KOPT-K1 (cell line): ENCODE measurements around the gene SLC35A2.

Source experiments
- H3K27ac ChIP-seq: fragments of 200-600 bp; sonication (generic); 2 replicates; pipeline ENCODE4 v1.5.1; 2016; ENCODE audit warnings: antibody characterized with exemption, mild to moderate bottlenecking, low read depth, low read length; ENCODE audit not compliant: poor library complexity, severe bottlenecking
- H3K36me3 ChIP-seq: fragments of 200-600 bp; sonication (generic); 2 replicates; pipeline ENCODE4 v1.5.1; 2017; ENCODE audit warnings: antibody characterized with exemption, mild to moderate bottlenecking, low read length, moderate library complexity; ENCODE audit not compliant: insufficient read depth
- H3K9me3 ChIP-seq: fragments of 200-600 bp; sonication (generic); 2 replicates; pipeline ENCODE4 v1.5.1; 2017; ENCODE audit warnings: antibody characterized with exemption, low read length, mild to moderate bottlenecking; ENCODE audit not compliant: insufficient read depth, poor library complexity, severe bottlenecking

The SLC35A2 gene

DNA sequence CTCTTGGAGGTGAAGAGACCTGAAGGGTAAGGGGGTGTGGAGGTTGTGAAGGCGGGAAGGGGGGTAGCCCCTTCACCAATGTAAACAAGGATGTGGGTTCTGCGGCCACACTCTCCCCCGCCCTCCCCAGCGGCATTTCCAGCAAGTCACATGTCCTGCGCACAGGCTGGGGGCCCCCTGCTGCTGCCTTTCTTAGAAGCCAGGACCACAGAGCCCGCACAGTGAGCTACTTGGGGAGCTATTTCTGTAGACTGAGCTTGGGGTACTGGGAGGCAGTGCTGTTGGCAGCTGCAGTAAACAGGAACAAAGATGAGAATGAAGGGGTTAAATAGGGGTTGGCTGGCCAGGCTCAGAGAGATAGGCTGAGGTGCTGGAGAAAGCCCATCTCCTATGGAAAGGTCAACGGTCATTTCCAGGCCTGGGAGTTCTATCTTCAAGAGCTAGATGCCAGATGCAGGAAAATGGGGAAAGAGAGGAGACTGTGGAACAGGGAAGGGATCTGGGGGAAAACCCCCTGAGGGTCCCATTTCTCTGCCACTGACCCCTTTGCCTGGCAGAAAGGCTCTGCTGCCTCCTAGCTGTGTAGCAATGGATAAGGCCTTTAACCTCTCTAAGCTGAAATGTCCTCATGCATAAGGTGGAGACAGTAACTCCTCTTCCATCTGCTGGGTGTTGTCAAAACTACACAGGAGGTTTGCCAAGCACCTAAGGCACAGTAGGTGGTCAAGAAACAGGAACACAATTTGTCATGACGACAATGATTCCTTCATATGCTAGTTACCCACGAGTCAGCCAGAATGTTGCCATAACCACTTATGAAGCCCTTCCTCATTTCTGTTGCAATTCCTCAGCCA, 25.8 kb upstream of the SLC35A2 start:
- Histone ChIP-seq H3K27ac (peak overlapping the region; percentile 49), H3K9me3 (no peaks in the 10 kb centered on the region), H3K36me3 (peaks cover 35% of the 10 kb centered on the region)

DNA sequence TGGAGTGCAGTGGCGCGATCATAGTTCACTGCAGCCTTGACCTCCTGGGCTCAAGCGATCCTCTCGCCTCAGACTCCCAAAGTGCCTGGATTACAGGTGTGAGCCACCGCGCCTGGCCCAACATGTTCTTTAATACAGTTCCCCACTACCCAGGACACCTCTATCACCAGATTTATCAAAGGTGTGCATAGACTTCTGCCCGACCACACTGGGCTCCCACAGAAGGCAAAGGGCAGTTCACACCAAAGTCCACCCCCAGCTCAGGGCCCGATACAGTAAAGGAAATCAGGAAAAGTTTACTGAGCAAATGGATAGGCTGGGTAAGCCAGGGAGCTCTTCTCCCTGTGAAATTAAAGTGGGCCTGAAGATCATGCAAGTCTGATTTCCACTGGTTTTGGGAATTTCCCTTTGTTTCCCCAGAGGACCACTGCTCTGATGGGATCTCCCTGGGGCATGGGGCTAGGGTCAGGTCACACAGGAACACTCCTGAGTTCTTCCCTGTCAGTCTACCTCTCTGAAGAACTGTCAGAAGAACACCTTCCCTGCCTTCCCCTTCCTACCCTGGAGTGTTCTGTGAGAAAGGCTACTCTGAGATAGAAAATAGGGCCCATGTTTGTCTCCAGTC, 25.1 kb upstream of the SLC35A2 start:
- no peaks in the 10 kb centered on the region for H3K9me3 ChIP-seq
- H3K36me3 ChIP-seq: peaks cover 34% of the 10 kb centered on the region
- H3K27ac ChIP-seq: no peak overlapping the region

DNA sequence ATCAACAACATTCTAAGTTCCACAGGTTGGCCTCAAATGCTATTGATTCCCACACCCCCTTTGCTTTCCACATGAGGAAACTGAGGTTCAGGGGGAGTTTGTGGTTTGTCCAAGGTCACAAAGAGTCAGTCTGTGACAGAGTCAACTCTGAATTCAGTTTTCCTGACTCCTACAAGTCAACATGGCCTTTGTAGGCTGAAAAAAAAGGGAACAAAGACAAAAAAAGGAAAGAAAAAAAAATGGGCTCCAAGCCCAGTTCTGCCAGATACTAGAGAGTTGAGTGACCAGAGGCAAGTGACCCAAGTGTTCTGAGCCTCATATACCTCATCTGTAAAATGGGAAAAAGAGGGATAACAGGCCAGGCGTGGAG, 23.8 kb upstream of the SLC35A2 start:
- peaks cover 40% of the 10 kb centered on the region for H3K36me3 ChIP-seq
- no peak overlapping the region for H3K27ac ChIP-seq
- no peaks in the 10 kb centered on the region for H3K9me3 ChIP-seq

DNA sequence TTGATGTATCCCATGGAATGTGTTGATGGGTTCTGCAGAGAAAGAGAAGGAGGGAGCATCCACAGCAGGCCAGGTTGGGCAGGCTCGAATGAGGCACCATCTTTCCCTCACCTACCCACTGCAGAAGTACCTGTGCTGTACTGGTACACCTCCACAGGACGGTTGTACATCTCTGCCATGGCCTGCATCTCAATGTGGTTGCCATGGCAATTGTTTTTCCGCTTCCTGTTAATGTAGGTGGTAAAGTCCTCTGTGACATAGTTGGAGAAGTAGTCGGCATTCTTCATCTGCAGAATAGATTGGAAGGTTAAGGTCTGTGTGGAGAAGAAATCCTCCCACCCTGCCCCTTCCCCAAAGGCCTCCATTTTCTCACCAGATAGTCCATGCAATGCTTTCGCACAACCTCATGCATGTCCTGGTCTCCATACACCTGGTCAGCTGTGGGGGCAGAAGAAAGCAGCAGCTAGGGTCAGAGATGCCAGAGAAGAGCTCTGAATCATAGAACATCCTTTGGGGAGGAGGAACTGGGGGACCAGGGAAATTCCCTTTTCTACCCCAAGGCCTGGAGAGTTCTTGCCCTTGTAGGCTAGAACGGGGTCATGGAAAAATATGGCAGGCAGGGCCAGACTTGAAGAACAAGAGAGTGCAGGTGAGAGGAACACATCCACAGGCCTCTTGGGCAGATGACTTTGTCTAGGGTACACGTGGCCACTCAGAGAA, 23.3 kb upstream of the SLC35A2 start:
- no peak overlapping the region for H3K27ac ChIP-seq
- H3K36me3 ChIP-seq: peaks cover 42% of the 10 kb centered on the region
- H3K9me3 ChIP-seq: no peaks in the 10 kb centered on the region

DNA sequence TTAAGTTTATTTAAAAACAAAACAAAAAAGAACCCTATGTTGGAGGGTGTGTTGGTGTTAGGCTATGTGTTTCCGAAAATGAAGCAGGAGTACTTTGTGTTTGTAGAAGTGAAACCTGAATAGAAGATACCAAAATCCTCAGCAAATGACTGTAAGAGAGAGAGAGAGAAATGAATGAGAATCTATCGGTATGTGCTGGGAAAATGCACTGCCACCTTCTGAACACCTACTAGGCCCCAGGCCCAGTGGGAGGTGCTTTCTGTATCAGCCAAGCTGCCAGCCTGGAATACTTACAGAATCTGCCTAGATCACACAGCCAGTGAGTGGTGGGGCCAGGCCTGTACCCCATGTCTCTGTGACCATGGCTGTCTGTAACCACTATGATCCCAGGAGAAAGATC, 22.3 kb upstream of the SLC35A2 start:
- Histone ChIP-seq H3K9me3 (no peaks in the 10 kb centered on the region), H3K27ac (no peak overlapping the region), H3K36me3 (peaks cover 37% of the 10 kb centered on the region)

DNA sequence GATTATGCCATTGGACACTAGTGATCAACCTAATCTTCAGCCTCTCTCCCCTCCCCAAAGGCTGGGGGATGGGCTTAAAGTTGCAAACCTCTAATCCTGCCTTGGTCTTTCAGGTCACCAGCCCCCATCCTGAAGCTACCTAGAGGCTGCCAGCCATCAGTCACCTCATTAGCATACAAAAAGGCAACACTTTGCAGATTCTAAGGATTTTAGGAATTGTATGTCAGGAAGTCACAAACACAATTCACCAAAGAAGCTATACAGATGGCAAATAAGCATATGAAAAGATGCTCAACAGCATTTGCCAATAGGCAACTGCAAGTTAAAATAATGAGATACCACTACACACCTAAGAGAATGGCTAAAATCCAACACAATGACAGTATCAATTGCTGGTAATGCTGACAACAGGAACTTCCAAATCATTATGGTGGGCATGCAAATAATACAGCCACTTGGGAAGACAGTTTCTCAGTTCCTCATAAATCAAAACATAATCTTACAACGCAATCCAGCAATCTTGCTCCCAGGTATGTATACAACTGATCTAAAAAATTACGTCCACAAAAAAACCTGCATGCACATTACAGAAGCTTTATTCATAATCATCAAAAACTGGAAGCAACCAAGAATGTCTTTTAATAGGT, 16.4 kb upstream of the SLC35A2 start:
- Histone ChIP-seq H3K27ac (no peak overlapping the region), H3K36me3 (peaks cover 63% of the 10 kb centered on the region), H3K9me3 (no peaks in the 10 kb centered on the region)

DNA sequence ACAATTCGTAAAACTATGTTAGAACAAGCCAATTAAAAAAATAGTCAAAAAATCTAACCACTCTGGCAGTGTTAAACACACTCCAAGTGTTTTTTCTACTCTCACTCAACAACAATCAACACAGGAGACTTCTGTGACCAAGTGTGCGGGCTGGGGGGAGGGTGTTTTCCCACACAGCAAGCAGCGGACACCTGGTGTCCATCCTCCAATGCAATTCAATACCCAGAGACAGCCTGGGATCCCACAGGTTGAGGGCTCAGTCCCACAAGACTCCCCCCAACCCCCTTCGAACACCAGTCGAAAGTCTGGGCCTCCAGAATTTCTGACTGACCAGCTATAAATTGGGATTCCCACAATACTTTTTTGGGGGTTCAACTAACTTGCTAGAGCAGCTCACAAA, 15.7 kb upstream of the SLC35A2 start:
- no peaks in the 10 kb centered on the region for H3K9me3 ChIP-seq
- H3K36me3 ChIP-seq: peaks cover 63% of the 10 kb centered on the region; the same call in 1 of the 2 replicates
- no peak overlapping the region for H3K27ac ChIP-seq

DNA sequence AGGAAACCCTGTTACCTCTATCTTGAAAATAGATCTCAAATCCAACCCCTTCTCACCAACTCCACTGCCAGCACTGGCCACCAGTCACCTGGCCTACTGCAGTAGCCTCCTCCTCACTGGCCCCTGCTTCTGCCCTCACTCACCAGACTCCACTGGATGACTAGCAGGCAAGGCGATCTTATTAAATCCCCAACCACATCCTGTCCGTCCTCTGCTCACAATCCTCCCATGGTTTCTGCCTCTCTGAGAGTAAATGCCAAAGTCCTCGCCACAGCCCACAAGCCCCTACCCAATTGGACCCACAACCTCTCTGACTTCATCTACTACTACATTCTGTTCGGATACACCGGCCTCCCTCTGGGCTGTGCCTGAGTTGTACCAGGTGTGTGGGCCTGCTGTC, 12.8 kb upstream of the SLC35A2 start:
- Histone ChIP-seq H3K27ac (no peak overlapping the region), H3K36me3 (peaks cover 55% of the 10 kb centered on the region; the same call in 1 of the 2 replicates), H3K9me3 (no peaks in the 10 kb centered on the region)

DNA sequence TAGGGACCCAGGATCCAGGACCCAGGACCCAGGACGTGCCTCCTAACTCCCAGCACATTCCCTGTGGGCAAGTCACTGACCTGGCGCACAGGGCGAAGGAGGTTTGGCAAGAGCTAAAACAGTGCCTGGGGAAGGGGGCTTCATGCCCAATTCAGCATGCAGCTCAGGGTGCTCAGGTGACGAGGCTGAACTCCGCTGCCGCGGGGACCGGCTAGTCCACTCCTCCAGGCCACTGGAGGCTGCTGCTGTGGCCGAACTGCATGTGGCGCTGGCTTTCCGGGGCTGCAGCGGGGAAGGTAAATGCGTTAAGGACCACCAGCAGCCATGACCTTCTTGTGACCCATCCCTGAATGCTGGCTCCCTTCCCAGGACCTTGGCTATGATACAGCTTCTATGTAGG, 12.3 kb upstream of the SLC35A2 start:
- Histone ChIP-seq H3K36me3 (peaks cover 55% of the 10 kb centered on the region; the same call in 1 of the 2 replicates), H3K9me3 (no peaks in the 10 kb centered on the region), H3K27ac (no peak overlapping the region)

DNA sequence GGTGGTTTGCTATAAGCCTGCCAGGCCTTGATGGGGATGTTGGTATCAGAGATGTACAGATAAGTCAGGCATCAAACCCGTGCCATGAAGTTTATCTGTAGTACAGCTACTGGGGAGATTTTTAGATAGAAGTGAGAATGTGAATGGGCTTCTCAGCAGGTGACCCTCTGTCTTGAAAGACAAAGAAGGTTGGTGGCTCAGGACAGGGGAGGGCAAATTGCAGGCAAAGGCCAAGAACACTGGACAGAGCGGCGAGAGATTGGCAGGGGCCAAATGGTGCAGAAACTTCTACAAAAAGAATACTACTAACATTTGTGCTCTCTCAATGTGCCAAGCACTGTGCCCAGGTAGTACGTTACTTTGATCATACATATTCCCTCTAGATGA, 9.3 kb upstream of the SLC35A2 start:
- Histone ChIP-seq H3K9me3 (no peaks in the 10 kb centered on the region), H3K36me3 (peaks cover 31% of the 10 kb centered on the region; the same call in 1 of the 2 replicates), H3K27ac (no peak overlapping the region)

DNA sequence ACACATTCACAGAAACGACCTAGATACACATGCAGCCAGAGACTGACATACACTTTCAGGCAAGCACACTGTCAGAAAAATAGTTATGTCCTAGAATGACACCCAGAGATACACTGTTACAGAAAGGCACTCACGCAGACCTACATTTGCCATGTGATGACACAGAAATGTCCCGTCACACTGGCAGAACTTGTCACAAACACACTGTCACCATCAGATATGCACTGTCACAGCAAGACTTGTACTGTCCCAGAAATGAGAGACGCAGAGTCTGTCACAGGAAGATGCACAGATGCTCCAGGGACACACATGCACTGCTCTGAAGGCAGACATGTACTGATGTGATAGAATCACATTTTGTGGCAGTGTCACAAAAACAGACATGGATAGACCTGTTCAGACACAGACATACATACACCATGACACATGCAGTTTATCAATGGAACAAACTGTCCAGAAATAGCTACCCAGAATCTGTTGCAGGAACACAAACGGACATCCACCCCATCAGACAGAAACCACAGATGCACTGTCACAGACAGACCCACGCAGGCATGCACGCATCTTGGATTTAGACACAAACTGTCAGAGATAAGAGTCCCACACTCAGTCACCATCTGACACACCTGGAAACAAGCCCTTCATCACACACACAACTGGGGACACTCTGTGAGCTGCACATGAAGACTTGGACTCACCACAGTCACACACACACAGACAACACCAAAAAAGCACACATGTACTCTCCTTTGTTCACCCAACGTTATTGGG, 8.7 kb upstream of the SLC35A2 start:
- H3K36me3 ChIP-seq: peaks cover 27% of the 10 kb centered on the region; the same call in 1 of the 2 replicates
- no peak overlapping the region for H3K27ac ChIP-seq
- no peaks in the 10 kb centered on the region for H3K9me3 ChIP-seq

DNA sequence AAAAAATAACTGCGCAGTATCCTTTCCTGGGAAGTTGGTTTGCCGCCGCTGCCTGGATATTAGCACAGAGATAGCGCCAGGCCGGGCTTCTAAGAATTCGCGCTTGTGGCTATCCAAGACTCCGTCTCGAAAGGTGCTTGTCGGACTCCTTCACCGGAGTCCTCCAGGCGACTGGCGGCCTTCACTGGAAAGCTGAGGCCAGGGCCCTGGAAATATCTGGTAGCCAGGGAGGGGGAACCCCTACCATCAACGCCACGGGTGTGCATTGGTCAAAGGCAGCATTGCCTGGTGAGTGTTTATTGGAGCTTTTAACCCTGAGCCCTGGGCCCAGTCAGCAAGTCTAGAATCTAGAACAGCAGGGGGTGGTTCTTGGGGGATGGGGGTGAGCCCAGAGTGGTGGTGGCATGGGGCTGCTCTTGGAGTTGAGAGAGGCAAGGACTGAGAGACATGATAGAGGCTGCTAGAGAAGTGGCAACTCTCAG, 8.0 kb upstream of the SLC35A2 start:
- peaks cover 26% of the 10 kb centered on the region; the same call in 1 of the 2 replicates for H3K36me3 ChIP-seq
- peak overlapping the region; percentile 36 for H3K27ac ChIP-seq
- no peaks in the 10 kb centered on the region for H3K9me3 ChIP-seq

DNA sequence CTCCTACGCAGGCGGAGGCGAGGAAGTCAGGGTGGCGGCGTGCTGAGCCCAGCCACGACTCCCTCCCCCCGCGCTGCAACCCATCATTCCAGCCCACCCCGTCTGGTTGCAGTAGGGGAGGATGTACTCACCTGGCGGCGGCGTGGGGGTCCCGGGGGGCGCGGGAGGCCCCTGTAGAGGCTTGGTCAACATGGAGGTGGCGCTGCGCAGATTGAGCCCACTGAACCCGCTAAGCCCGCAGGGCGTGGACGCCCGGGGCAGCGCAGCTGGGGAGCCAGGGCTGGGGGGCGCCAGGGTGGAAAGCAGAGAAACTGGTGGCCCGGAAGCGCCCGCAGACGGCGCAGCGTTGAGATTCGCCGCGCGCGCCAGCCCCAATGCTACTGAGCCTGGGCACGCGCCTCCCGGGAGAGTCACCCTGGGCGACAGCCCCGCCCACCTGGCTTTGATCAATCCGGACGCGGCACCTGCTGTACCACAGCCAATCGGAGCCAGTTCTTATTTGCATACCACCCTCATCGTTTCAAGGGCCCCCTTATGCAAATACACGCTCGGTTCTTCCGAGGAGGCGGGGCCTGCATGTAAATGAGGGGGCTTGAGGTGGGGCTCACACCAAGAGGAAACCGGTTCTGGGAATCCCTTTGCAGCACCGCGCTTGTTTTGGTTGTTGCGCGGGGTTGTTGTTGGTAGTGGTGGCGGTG, 7.3 kb upstream of the SLC35A2 start, which contains the start of gene PIM2:
Gene PIM2, minus strand, starts transcription at position 382 of the 698 bp plus-strand sequence. Its CDS starts 190 bp downstream, at position 192.
- Histone ChIP-seq H3K36me3 (peaks cover 25% of the 10 kb centered on the region; the same call in 1 of the 2 replicates), H3K9me3 (no peaks in the 10 kb centered on the region), H3K27ac (peak within 1 kb of the TSS; percentile 63)

DNA sequence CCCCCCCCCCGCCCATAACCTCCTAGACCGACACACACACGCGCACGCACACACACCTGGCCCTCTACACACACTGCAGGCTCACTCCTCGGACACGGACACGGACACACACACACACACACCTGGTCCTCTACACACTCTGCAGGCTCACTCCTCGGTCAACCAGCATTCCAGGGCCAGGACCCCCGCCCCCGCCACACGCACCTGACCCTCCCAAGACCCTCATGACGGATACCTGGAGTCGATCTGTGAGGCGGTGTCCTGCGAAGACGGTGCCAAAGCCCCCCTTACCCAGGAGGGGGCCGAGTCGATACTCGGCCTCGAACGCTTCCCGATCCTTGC, 6.8 kb upstream of the SLC35A2 start:
- no peaks in the 10 kb centered on the region for H3K9me3 ChIP-seq
- peaks cover 25% of the 10 kb centered on the region; the same call in 1 of the 2 replicates for H3K36me3 ChIP-seq
- peak overlapping the region; percentile 63 for H3K27ac ChIP-seq
